HG03064 (cell line): ENCODE data around the gene CTDSP2.
A peak's percentile ranks its signal among the peaks of the same experiment; 100 is the strongest.
"Not testable (repeated sequence)": the region's sequence is repeated elsewhere in the genome, so short reads cannot be mapped to it uniquely, and the experiment has no call there.

Experiments
- ATAC-seq: cut with Tn5 transposase; IDR thresholded peaks from one replicate; pipeline ENCODE4 v1.9.1; 2021; ENCODE audit warnings: low read depth; ENCODE audit not compliant: unreplicated experiment

Gene CTDSP2

DNA sequence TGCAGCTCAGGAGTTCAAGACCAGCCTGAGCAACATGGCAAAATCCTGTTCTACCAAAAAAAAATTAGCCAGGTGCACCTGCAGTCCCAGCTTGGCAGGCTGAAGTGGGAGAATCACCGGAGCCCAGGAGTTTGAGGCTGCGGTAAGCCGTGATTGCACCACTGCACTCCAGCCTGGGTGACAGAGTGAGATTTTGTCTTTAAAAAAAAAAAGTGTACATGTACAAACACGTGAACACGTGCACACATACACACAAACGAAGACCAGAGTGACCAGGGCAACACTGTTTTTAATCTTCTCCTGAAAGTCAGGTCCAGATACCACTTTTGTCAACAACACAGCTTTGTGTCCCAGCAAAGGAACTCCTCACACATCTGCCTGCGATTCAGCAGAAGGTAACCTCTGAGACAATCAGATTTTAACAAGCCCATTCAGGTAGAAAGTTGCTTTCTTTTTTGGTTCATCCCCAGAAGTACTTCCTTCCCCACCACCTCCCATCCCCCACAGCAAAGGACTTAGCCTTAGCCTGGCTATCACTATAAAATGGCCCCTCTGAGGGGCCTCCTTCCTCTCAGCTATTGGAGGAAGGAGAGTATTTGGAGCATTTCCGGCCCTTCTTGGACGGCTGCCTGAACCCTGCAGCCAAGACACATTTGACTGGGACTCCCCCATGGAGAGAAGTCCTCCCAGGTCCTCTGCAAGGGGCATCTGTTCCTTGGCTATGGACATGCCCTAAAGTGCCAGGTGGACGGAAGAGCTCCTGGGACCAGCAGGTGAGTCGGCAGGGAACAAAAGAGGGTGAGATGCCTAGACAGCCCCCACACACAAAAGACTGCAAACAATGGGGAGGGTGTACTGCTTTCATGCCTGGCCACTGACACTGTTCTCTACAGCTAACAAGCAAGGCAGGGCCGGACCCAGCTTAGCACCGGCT, 9.8 kb downstream of the CTDSP2 start:
- peak; percentile 50 for ATAC-seq

- no peak for ATAC-seq
Measured at GRCh38 chr12:57835366-57836288, 10.9 kb downstream of the CTDSP2 start.

GRCh38 chr12:57834086-57834876, 12.2 kb downstream of the CTDSP2 start:
- ATAC-seq, result no peak

DNA sequence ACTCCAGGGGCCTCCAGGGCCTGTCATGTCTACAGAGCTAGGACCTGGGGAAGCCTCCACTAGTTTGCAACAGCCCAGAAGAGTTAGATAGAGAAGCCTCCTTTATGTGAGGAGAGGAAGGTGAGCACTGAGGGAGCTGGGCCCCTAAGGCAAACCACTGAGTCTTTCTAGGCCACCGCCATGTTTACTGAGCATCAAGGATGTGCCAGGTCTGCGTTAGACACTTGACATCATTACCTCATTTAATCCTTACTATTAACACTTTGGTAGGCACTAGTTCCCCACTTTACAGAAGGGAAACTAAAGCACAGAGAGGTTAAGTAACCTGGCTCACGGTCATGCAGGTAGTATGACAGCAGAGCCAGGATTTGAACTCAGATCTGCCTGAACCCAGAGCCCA, 12.9 kb downstream of the CTDSP2 start:
- ATAC-seq, result no peak

DNA sequence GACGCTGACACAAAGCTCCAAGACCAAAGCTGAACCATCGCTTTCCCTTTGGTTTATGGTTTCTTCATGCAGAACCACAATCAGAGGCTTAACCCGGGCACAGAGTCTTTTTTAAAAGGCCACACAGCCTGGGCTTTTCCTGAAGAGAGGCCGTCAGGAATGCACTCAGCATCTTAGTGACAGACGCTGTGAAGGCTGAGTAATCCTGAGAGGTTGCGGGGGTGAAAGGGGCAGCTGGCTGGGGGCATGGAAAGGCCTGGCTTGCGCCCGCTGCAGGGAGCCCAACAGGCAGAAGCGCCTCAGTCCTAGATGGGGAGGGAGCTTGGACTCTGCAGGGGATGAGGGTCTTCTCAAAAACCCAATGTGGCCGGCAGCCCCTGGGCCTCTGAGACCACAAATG, 13.6 kb downstream of the CTDSP2 start:
- ATAC-seq, result no peak

DNA sequence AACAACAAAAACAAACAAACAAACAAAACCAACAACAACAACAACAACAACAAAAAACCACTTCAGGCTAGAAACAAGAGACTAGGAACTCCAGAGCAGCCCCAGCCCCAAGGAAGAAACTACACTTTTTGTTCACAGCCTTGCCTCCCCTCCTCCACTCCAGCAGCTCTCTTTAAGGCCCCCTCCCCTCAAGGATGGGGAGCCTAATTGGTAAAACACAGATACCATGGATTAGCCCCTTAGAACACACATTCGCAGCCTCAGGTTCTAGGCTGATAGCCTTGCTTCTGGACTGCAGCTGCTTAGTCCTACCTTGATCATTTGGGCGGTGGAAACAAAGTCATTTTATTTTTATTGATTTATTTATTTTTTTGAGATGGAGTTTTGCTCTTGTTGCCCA, 16.1 kb downstream of the CTDSP2 start:
- ATAC-seq, result no peak

GRCh38 chr12:57829025-57829777, 17.3 kb downstream of the CTDSP2 start:
- ATAC-seq, result no peak

DNA sequence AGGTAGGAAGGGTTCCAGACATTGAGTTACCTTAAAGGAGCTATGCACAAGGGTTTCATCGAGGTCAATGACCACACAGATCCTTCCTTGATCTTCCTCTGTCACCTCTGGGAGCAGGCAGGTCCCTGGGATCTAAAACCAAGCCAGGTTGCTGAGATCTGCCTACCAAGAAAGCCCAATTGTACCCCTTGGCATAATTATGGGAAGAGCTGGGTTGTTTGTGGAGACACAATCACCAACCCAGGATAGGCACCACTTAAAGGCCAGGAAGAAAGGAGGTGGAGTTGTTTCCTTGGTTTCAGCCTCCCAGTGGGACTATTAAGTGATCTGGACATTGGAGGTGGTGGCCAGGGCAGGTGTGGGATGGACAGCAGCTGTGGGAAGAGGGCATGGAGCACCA, 19.6 kb downstream of the CTDSP2 start:
- no peak for ATAC-seq

- no peak for ATAC-seq
Measured at GRCh38 chr12:57826400-57826799, 20.1 kb downstream of the CTDSP2 start.

- ATAC-seq, result no peak
Measured at GRCh38 chr12:57825451-57825850, 21.1 kb downstream of the CTDSP2 start.

- ATAC-seq, result no peak
Measured at GRCh38 chr12:57823908-57824640, 22.5 kb downstream of the CTDSP2 start.

DNA sequence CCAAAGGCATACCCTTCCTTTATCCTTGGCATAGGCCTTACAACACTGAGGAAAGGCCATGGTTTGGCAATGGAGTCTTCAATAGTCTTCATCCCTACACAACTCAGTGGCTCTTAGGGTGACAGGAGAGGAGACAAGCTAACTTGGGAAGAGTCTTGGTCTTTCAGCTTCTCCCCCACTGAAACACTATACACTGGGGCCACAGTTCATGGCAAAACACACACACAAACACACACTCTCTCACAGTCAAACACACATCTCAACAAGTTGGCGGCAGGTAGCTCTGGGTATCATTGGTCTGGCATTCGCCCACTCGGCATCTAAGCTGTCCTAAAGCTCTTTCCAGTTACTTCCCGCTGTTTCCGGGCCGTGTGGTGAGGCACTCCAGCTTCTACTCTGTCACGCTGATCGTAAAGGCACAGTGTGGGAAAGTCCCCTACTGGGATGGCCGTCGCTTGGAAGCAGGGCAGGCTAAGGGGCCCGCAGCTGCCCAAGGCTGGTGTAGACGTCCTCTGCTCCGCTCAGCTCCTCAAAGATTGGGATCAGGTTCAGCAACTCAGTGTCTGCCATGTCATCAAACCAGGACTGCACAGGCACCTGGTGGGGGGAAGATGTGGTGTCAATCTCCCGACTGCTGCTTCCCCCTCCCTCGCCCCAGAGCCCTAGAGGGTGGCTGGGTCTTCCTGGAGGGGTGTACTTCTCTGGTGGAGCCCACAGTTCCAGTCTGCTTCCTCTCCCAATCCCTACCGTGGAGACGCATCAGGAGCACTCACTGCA, 23.2 kb downstream of the CTDSP2 start:
- ATAC-seq, result no peak

GRCh38 chr12:57822392-57823130, 24.0 kb downstream of the CTDSP2 start:
- no peak for ATAC-seq

GRCh38 chr12:57821474-57822214, 24.9 kb downstream of the CTDSP2 start:
- no peak for ATAC-seq

DNA sequence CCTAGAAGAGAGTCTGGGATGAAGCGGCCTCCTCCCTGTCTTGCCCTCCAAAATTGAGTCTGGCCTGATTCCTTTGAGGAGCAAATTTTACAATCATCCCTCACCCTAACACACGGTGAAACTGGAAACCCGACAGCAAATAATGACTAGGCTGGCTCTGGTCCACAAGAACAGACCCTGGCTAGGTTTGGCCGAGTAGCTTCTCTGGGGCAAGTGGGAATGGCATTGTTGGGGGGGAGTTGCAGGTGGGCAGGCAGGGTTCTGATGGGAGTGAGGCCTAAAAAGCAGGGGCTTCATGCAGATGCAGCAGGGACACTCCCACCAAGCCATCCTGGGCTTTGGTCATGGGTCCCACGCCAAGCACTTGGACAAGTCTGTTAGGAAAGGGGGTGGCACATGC, 25.5 kb downstream of the CTDSP2 start:
- ATAC-seq, result not testable (repeated sequence)

DNA sequence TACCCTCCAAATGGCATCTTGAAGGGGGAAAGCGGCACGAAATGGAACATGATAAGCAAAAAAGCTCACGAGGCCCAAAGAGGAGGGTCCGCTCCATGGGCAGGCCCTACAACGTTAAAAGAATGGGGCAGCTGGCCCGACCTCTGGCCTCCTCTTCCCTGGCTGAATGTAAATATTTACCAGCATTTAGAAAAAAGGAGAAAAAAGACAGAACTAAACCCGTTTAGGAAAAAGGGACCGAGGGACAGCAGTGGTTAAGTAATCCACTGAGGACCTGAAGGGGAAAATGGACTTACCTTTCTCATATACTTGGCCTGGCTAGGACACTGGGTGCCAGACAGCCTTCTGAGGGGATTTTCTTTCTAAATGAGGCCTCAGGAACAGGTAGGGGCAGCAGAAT, 26.4 kb downstream of the CTDSP2 start:
- not testable (repeated sequence) for ATAC-seq

DNA sequence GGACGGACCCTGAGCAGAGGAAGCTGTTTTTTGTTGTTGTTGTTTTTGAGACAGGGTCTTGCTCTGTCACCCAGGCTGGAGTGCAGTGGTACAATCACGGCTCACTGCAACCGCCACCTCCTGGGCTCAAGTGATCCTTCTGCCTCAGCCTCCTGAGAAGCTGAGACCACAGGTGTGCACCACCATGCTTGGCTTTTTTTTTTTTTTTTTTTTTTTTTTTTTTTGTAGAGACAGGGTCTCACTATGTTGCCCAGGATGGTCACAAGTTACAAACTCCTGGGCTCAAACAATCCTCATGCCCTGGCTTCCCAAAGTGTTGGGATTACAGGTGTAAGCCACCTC, 28.6 kb downstream of the CTDSP2 start:
- ATAC-seq, result not testable (repeated sequence)
